ENCODE measurements around the gene OSBPL10.

OSBPL10 gene

DNA sequence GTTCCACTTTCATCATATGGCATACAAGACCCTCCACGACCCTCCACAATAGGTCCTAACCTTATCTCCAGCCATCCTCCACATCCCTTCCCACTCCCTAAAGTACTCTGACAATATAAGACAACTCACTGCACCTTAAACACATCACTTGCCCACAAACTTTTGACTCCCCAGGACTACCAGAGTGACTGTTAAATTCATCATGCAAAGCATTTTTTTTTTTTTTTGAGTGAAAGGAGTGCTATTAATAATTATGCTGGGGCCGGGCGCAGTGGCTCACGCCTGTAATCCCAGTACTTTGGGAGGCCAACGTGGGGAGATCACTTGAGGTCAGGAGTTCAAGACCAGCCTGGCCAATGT, 55.8 kb downstream of the OSBPL10 start:
- no peak overlapping the region for H3K4me3 ChIP-seq (ENCODE audit: low read depth, low read length)
- no peak for TF ChIP-seq CTCF (IDR thresholded peaks at IDR 0.05; ENCODE audit: low read depth, low read length)

DNA sequence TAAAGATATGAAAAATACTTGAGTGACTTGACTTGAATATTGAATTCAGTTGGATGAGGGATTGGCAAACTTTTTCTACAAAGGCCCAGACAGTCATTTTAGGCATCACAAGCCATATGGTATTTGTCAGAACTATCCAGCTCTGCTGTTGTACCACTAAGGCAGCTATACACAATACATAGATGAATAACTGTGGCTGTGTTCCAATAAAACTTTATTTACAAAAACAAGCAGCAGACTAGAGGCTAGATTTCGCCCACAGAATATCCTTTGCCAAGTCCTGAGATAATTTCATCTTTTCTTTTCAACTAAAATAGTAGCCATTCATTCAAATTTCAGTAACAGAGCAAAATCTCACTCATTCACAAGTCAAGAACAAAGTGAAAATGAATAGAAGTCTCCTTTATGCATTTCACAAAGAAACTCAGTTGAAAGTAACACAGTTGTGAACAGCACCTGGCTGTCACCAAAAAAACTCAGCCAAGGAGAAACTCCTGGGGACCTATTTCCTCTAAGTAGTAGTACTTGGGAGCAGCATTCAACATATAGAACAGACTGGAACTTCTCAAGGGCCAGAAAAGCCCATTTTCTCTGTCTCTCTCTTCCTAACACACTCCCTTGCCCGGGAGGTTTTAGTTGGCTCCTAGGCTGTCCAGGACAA, 56.3 kb downstream of the OSBPL10 start:
- no peak overlapping the region for H3K4me3 ChIP-seq (ENCODE audit: low read depth, low read length)

DNA sequence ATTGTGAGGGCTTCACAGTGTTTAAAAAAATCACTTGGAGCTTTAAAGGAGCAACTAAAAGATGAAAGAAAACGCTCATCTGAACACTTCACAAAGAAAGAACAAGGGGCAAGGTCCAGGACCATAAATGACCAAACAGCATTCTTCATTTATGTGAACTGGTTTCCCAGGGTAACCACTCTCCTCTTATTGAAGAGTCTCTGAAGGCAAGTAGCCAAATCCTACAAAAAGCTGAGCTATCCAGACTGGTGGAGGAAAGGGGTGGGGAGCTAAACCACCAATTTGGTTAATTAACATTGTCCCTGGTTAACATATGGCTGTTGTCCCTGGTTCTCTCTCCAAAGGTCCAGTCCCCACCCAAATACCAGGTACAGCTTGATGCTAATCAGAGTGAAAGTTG, 58.1 kb downstream of the OSBPL10 start:
- H3K4me3 ChIP-seq (ENCODE audit: low read depth, low read length): no peak overlapping the region
- TF ChIP-seq CTCF (IDR thresholded peaks at IDR 0.05; ENCODE audit: low read depth, low read length): no peak

More for the DNA sequence above, 56.3 kb downstream of the OSBPL10 start:
- TF ChIP-seq CTCF (IDR thresholded peaks at IDR 0.05; ENCODE audit: low read depth, low read length): no peak

GRCh38 chr3:31921837-31922236, 59.2 kb downstream of the OSBPL10 start:
- H3K4me3 ChIP-seq (ENCODE audit: low read depth, low read length): no peak overlapping the region
- no peak for TF ChIP-seq CTCF (IDR thresholded peaks at IDR 0.05; ENCODE audit: low read depth, low read length)

- no peak for TF ChIP-seq CTCF (IDR thresholded peaks at IDR 0.05; ENCODE audit: low read depth, low read length)
- no peak overlapping the region for H3K4me3 ChIP-seq (ENCODE audit: low read depth, low read length)
Measured at GRCh38 chr3:31920310-31920709, 60.8 kb downstream of the OSBPL10 start.

DNA sequence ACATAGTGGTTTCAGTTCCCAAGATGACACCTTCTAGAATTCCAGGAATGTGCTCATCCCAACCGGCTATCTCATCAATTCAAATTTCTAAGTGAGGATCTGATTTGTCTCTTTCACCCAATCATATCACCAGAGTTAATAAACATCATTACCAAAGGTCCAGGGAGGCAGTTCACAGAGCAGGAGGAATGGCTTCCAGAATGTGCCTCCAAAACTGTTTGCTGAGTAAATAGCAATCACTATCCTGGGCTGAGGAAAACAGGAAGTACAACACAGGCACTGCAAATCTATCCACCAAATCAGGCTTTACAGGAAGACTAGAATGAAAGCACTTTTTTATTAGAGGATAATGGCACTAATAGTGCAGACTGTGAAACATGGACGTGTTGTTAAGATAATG, 61.5 kb downstream of the OSBPL10 start:
- H3K4me3 ChIP-seq (ENCODE audit: low read depth, low read length): no peak overlapping the region
- TF ChIP-seq CTCF (IDR thresholded peaks at IDR 0.05; ENCODE audit: low read depth, low read length): no peak

DNA sequence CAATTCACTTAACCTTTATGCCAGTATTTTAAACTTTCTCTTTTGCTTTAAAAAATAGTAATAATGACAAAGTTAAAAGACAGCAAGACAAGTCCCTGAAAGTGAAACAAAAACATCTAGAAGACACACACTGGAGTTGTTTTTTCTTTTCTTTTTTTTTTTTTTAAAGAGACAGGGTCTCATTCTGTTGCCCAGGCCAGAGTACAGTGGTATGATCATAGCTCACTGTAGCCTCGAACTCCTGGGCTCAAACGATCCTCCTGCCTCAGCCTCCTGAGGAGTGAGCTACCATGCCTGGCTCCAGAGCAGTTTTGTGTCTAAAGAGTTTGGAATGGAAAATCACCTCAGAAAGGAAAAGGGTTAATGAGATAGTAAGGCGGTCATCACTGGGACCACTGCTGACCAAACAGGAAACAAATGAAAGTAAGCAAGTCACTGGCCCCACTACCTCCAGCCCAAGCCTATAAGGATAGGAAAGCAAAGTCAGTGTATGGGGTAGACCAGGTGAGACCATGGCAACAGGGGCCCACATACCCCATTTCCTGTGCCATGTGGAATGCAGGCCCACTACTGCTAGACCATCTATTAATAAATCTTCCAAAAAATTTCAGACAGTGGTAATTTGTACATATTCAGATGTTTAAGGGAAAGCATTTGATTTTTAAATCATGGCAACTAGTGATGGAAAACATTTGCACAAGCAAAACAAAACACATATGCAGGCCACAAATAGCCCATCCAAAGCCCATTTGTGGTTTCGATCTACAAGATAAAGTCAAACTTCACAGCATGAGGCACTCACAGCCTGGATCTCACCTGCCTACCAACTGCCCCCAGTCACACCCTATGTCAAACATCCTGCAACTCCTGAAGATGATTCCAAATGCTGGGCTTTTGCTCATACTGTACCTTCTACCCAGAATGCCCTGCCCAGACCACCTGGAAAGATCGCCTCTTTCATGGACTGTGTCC, 62.6 kb downstream of the OSBPL10 start:
- no peak overlapping the region for H3K4me3 ChIP-seq (ENCODE audit: low read depth, low read length)
- TF ChIP-seq CTCF (IDR thresholded peaks at IDR 0.05; ENCODE audit: low read depth, low read length): no peak
